H1 (cell line): ENCODE results near the gene PLB1. TPM values are rescaled to one million over a fixed set of nuclear protein-coding genes. Genes with fewer than 3 reads are reported as not detected.

Experiments
- CTCF ChIA-PET: fragments of 300-600 bp; sonication (Branson Sonifier 250); formaldehyde crosslinking; loops from one replicate; lab custom pipeline; 2021; ENCODE audit not compliant: partially characterized antibody; lab: Charles Lee
- POLR2A ChIA-PET: fragments of 300-600 bp; sonication (Branson Sonifier 250); formaldehyde crosslinking; loops from one replicate; lab custom pipeline; 2021; ENCODE audit warnings: inconsistent platforms; ENCODE audit not compliant: partially characterized antibody; lab: Charles Lee
- DNase-seq, 2 experiments: peaks; one replicate each; pipeline versions ENCODE4 v3.0.0 to v3.0.0-alpha.2; 2010 to 2022; ENCODE audit warnings: low spot score in 2 of 2, low read depth in 1 of 2, mixed read lengths in 1 of 2
- FAIRE-seq: peaks from 2 replicates; lab custom pipeline; 2011; peaks lifted over from hg19 to GRCh38; lab: Jason Lieb, UNC
- H2AFZ ChIP-seq: 2 replicates; pipeline ENCODE4 v1.8.1; 2012; ENCODE audit warnings: low read length, inconsistent platforms
- H2AK5ac ChIP-seq: 2 replicates; pipeline ENCODE4 v1.6.1; 2013; ENCODE audit warnings: low read depth, low read length
- H2BK120ac ChIP-seq: replicated peaks from 2 replicates; pipeline ENCODE3; 2013; ENCODE audit warnings: low read depth, low read length, inconsistent platforms
- H2BK12ac ChIP-seq: 2 replicates; pipeline ENCODE4 v1.6.1; 2013; ENCODE audit warnings: low read depth, low read length
- H2BK15ac ChIP-seq: 2 replicates; pipeline ENCODE4 v1.6.1; 2013; ENCODE audit warnings: low read length
- H2BK20ac ChIP-seq: 2 replicates; pipeline ENCODE4 v1.6.1; 2013; ENCODE audit warnings: low read length
- H2BK5ac ChIP-seq: 2 replicates; pipeline ENCODE4 v1.6.1; 2013; ENCODE audit warnings: low read depth, low read length
- H3K14ac ChIP-seq: 2 replicates; pipeline ENCODE4 v1.6.1; 2013; ENCODE audit warnings: inconsistent platforms; ENCODE audit not compliant: insufficient read length
- H3K18ac ChIP-seq: 2 replicates; pipeline ENCODE4 v1.6.1; 2013; ENCODE audit warnings: low read length; ENCODE audit errors: extremely low read depth
- H3K23ac ChIP-seq: 2 replicates; pipeline ENCODE4 v1.6.1; 2013; ENCODE audit warnings: inconsistent platforms; ENCODE audit not compliant: insufficient read length
- H3K23me2 ChIP-seq: 2 replicates; pipeline ENCODE4 v1.6.1; 2013; ENCODE audit warnings: low read depth, low read length
- H3K27ac ChIP-seq: 2 replicates; pipeline ENCODE4 v1.6.1; 2011; ENCODE audit warnings: low read depth, low read length, inconsistent platforms
- H3K27me3 ChIP-seq, 4 experiments: replicated peaks in 1 of 4; 1 replicate in 1 of 4; 2 replicates in 3 of 4; pipeline versions ENCODE4 v1.6.1 to v1.8.1; 2011 to 2013; ENCODE audit warnings: low read length in 3 of 4, mild to moderate bottlenecking in 3 of 4, inconsistent platforms in 2 of 4, mixed read lengths in 2 of 4, moderate library complexity in 1 of 4; ENCODE audit not compliant: control insufficient read depth in 3 of 4, insufficient read depth in 3 of 4; ENCODE audit errors: extremely low read depth in 1 of 4
- H3K36me3 ChIP-seq, 4 experiments: 2 replicates each; pipeline versions ENCODE4 v1.6.1 to v1.8.1; 2011 to 2013; ENCODE audit warnings: mild to moderate bottlenecking in 4 of 4, low read length in 3 of 4, moderate library complexity in 2 of 4, control low read depth in 1 of 4, inconsistent platforms in 1 of 4; ENCODE audit not compliant: insufficient read depth in 4 of 4, control insufficient read depth in 2 of 4
- H3K4ac ChIP-seq: replicated peaks from 2 replicates; pipeline ENCODE3; 2013; ENCODE audit warnings: low read length, low read depth, mixed read lengths, inconsistent platforms; ENCODE audit not compliant: insufficient read length
- H3K4me1 ChIP-seq, 4 experiments: replicated peaks in 1 of 4; 1 replicate in 1 of 4; 2 replicates in 3 of 4; pipeline versions ENCODE4 v1.6.1 to v1.8.1; 2011 to 2013; ENCODE audit warnings: low read length in 3 of 4, inconsistent platforms in 2 of 4, mixed read lengths in 1 of 4; ENCODE audit not compliant: insufficient read depth in 4 of 4, control insufficient read depth in 3 of 4
- H3K4me2 ChIP-seq, 2 experiments: 2 replicates each; pipeline versions ENCODE4 v1.6.1 to v1.8.1; 2011 to 2013; ENCODE audit warnings: low read depth in 2 of 2, low read length in 2 of 2, control low read depth in 1 of 2, inconsistent platforms in 1 of 2, mild to moderate bottlenecking in 1 of 2; ENCODE audit not compliant: insufficient read depth in 1 of 2
- H3K4me3 ChIP-seq, 4 experiments: fragments of 200-600, 300-600 bp in 1 of 4; sonication (generic), shearing (Covaris generic), sonication (Bioruptor Twin) in 1 of 4; 2 replicates each; pipeline versions ENCODE4 v1.5.1 to v1.8.1; 2011 to 2016; ENCODE audit warnings: low read length in 4 of 4, low read depth in 3 of 4, control low read depth in 2 of 4, inconsistent platforms in 2 of 4, mild to moderate bottlenecking in 2 of 4, mixed read lengths in 1 of 4, moderate library complexity in 1 of 4; ENCODE audit not compliant: insufficient read depth in 2 of 4; ENCODE audit errors: extremely low read depth in 1 of 4
- H3K56ac ChIP-seq: replicated peaks from 2 replicates; pipeline ENCODE3; 2013; ENCODE audit warnings: low read depth, mild to moderate bottlenecking, mixed read lengths, low read length, inconsistent platforms; ENCODE audit not compliant: insufficient read length
- H3K79me1 ChIP-seq: 2 replicates; pipeline ENCODE4 v1.6.1; 2013; ENCODE audit warnings: low read depth, low read length, control low read depth
- H3K79me2 ChIP-seq, 2 experiments: 2 replicates each; pipeline versions ENCODE4 v1.6.1 to v1.8.1; 2012 to 2013; ENCODE audit warnings: low read length in 2 of 2, mild to moderate bottlenecking in 2 of 2, inconsistent platforms in 1 of 2; ENCODE audit not compliant: insufficient read depth in 2 of 2, control insufficient read depth in 1 of 2
- H3K9ac ChIP-seq, 4 experiments: replicated peaks in 1 of 4; 1 replicate in 1 of 4; 2 replicates in 3 of 4; pipeline versions ENCODE4 v1.6.1 to v1.8.1; 2011 to 2013; ENCODE audit warnings: low read depth in 3 of 4, low read length in 3 of 4, control low read depth in 2 of 4, mild to moderate bottlenecking in 2 of 4, moderate library complexity in 2 of 4, inconsistent platforms in 1 of 4; ENCODE audit errors: extremely low read depth in 1 of 4
- H3K9me3 ChIP-seq, 2 experiments: 2 replicates each; pipeline versions ENCODE4 v1.6.1 to v1.8.1; 2012 to 2013; ENCODE audit warnings: mild to moderate bottlenecking in 2 of 2, moderate library complexity in 2 of 2, control low read depth in 1 of 2, inconsistent platforms in 1 of 2, low read depth in 1 of 2, low read length in 1 of 2, mixed read lengths in 1 of 2; ENCODE audit not compliant: insufficient read depth in 2 of 2
- H4K20me1 ChIP-seq, 2 experiments: replicated peaks in 1 of 2; 2 replicates each; pipeline versions ENCODE3 to v1.8.1; 2011 to 2013; ENCODE audit warnings: inconsistent platforms in 2 of 2, low read length in 2 of 2, mild to moderate bottlenecking in 1 of 2; ENCODE audit not compliant: insufficient read depth in 2 of 2, control insufficient read depth in 1 of 2
- H4K5ac ChIP-seq: 2 replicates; pipeline ENCODE4 v1.6.1; 2013; ENCODE audit warnings: low read length, low read depth, mixed read lengths, inconsistent platforms; ENCODE audit not compliant: insufficient read length
- H4K8ac ChIP-seq: 2 replicates; pipeline ENCODE4 v1.8.0; 2013; ENCODE audit warnings: mild to moderate bottlenecking, moderate library complexity, low read length, inconsistent platforms; ENCODE audit not compliant: insufficient read depth; ENCODE audit errors: extremely low read depth
- H4K91ac ChIP-seq: replicated peaks from 2 replicates; pipeline ENCODE3; 2013; ENCODE audit warnings: low read length, mixed read lengths, inconsistent platforms; ENCODE audit not compliant: insufficient read length
- BCL11A ChIP-seq, 2 experiments: IDR thresholded peaks; one replicate each; pipeline ENCODE4 v1.6.1; 2011; ENCODE audit warnings: low read depth in 2 of 2, low read length in 2 of 2, mild to moderate bottlenecking in 2 of 2
- CBX5 ChIP-seq: fragments of 300-800, 300-1000 bp; sonication (generic); IDR thresholded peaks from 2 replicates; pipeline ENCODE4 v1.7.1; 2016; ENCODE audit warnings: antibody characterized with exemption, low read length, low read depth
- FOSL1 ChIP-seq: IDR thresholded peaks from 2 replicates; pipeline ENCODE4 v1.6.1; 2011; ENCODE audit warnings: mild to moderate bottlenecking, low read depth, low read length, moderate library complexity; ENCODE audit not compliant: insufficient read depth
- HDAC6 ChIP-seq: IDR thresholded peaks from one replicate; pipeline ENCODE4 v1.7.1; 2012; ENCODE audit warnings: low read depth, mild to moderate bottlenecking, inconsistent platforms, low read length, moderate library complexity
- JUN ChIP-seq: IDR thresholded peaks from 2 replicates; pipeline ENCODE4 v1.6.1; 2011; ENCODE audit warnings: low read depth, mild to moderate bottlenecking, improper control_type of control experiment, low read length
- MAFK ChIP-seq: IDR thresholded peaks from 2 replicates; pipeline ENCODE4 v1.6.1; 2012; ENCODE audit warnings: low read depth, mild to moderate bottlenecking, improper control_type of control experiment, low read length
- NANOG ChIP-seq: IDR thresholded peaks from 2 replicates; pipeline ENCODE4 v1.6.1; 2011; ENCODE audit warnings: low read length, low read depth, mild to moderate bottlenecking, inconsistent platforms; ENCODE audit not compliant: insufficient read depth, poor library complexity, severe bottlenecking
- PHF8 ChIP-seq: fragments of 200-600 bp; sonication (generic); conservative IDR thresholded peaks from 2 replicates; pipeline ENCODE4 v1.7.1; 2012; ENCODE audit warnings: low read depth, mild to moderate bottlenecking, inconsistent platforms, low read length, moderate library complexity
- RBBP5 ChIP-seq: IDR thresholded peaks from 2 replicates; pipeline ENCODE4 v1.7.1; 2012; ENCODE audit warnings: low read depth, mild to moderate bottlenecking, inconsistent platforms, low read length, moderate library complexity, borderline replicate concordance
- RFX5 ChIP-seq: IDR thresholded peaks from 2 replicates; pipeline ENCODE4 v1.6.1; 2011; ENCODE audit warnings: low read depth, low read length, improper control_type of control experiment, borderline replicate concordance
- RNF2 ChIP-seq: fragments of 200-900, 300-1000 bp; sonication (generic); IDR thresholded peaks from 2 replicates; pipeline ENCODE4 v1.7.1; 2016; ENCODE audit warnings: borderline replicate concordance, low read depth, mild to moderate bottlenecking, antibody characterized with exemption, low read length; ENCODE audit not compliant: poor library complexity, severe bottlenecking; ENCODE audit errors: missing control alignments
- SUZ12 ChIP-seq: fragments of 200-600 bp; sonication (generic); IDR thresholded peaks from 2 replicates; pipeline ENCODE4 v1.6.1; 2012; ENCODE audit warnings: mild to moderate bottlenecking, inconsistent platforms, low read length, moderate library complexity, mixed read lengths
- TCF12 ChIP-seq: IDR thresholded peaks from 2 replicates; pipeline ENCODE4 v1.6.1; 2011; ENCODE audit warnings: low read depth, mild to moderate bottlenecking, low read length
- WGBS, 2 experiments: shearing (Covaris generic) in 1 of 2; methylation state at CpG; one replicate each; pipeline versions ENCODE4 v1.1.6 to v1.1.7; 2013 to 2015; ENCODE audit warnings: low lambda C conversion rate in 2 of 2, mixed read lengths in 2 of 2, inconsistent platforms in 1 of 2, low coverage in 1 of 2, missing lambda C conversion rate in 1 of 2; ENCODE audit not compliant: insufficient replicate concordance in 2 of 2, insufficient coverage in 1 of 2, insufficient read length in 1 of 2; ENCODE audit errors: extremely low coverage in 1 of 2, missing lambda C conversion rate in 1 of 2; 5-methylcytosine and 5-hydroxymethylcytosine counted together
- polyA plus RNA-seq, 7 experiments: library from polyadenylated mRNA; depleted of rRNA in 3 of 7; stranded (reverse) in 5 of 7; unstranded in 2 of 7; fragments of >200 nt in 5 of 7; fragments of 200-250 nt in 2 of 7; gene quantifications; 1 replicate in 5 of 7; 2 replicates in 1 of 7; 4 replicates in 1 of 7; pipeline versions ENCODE4 v1.2.1 to v1.2.3, GENCODE V29; 2011 to 2013; ENCODE audit warnings: missing spikeins in 2 of 7, mixed read lengths in 2 of 7
- total RNA-seq: library from RNA; stranded (reverse); fragmentation: NEBNext Ultra II Directional; extraction: Animal tissue kit (Norgen Biotek cat#: 25700); gene quantifications from 2 replicates; pipeline ENCODE4 v1.2.1, GENCODE V29; 2021

The PLB1 gene
- total and polyA plus RNA-seq, 2 of the 8 experiments (the other 6 are each of a cell fraction or from before 2014, with no cell fraction given), result 0.20 to 0.36 TPM

- Histone ChIP-seq H3K9me3 (no peaks in the 10 kb centered on the region), H3K4ac (no peak overlapping the region), H3K27ac (no peak overlapping the region), H3K4me1 (no peaks in the 10 kb centered on the region; a peak in 1 of 7 replicates), H3K14ac (no peak overlapping the region), H4K5ac (no peak overlapping the region), H2BK15ac (no peak overlapping the region), H2BK20ac (no peak overlapping the region), H3K56ac (no peak overlapping the region), H4K8ac (no peak overlapping the region), H3K36me3 (no peaks in the 10 kb centered on the region), H2AFZ (no peak overlapping the region), H2AK5ac (no peak overlapping the region), H4K20me1 (no peaks in the 10 kb centered on the region), H2BK12ac (no peak overlapping the region), H3K9ac (no peak overlapping the region), H3K23ac (no peak overlapping the region), H3K79me2 (no peaks in the 10 kb centered on the region), H3K18ac (no peak overlapping the region), H4K91ac (no peak overlapping the region), H3K27me3 (no peaks in the 10 kb centered on the region; a peak in 2 of 7 replicates), H2BK120ac (no peak overlapping the region), H3K4me2 (no peak overlapping the region), H3K23me2 (no peaks in the 10 kb centered on the region), H2BK5ac (no peak overlapping the region), H3K79me1 (no peaks in the 10 kb centered on the region), H3K4me3 (no peak overlapping the region)
- POLR2A ChIA-PET, result no interaction called here
- WGBS, 2 experiments, result 88% methylated on average over 18 of the region's 18 CpGs; no CpG with 5 or more reads in 1 of the 2 experiments
- no peak for FAIRE-seq
- no peak for DNase-seq
- CTCF ChIA-PET, result no interaction called here
- TF ChIP-seq CBX5, result no peak
- TF ChIP-seq MAFK, result no peak
- TF ChIP-seq PHF8, result no peak
- TF ChIP-seq BCL11A (IDR thresholded peaks at IDR 0.05; ENCODE audit: low read depth in 2 of 2, low read length in 2 of 2), result no peak
- TF ChIP-seq RBBP5, result no peak
- TF ChIP-seq FOSL1, result no peak
- no peak for TF ChIP-seq RFX5
- TF ChIP-seq TCF12, result no peak
- TF ChIP-seq RNF2, result no peak
- TF ChIP-seq HDAC6, result no peak
- no peak for TF ChIP-seq JUN
- TF ChIP-seq SUZ12, result no peak
- no peak for TF ChIP-seq NANOG
These were observed 49.2 kb downstream of the PLB1 start for GRCh38 chr2:28544922-28545589.
